ENCODE data around the gene FBXW4.

Gene FBXW4

GRCh38 chr10:101566333-101567164 is 128.4 kb downstream of the FBXW4 start:
- DNase-seq (ENCODE audit: low spot score): no peak

- DNase-seq (ENCODE audit: low spot score): no peak
Observed at GRCh38 chr10:101565936-101566332, 129.0 kb downstream of the FBXW4 start.

- no peak for DNase-seq (ENCODE audit: low spot score)
Observed at GRCh38 chr10:101565370-101565900, 129.5 kb downstream of the FBXW4 start.

- DNase-seq (ENCODE audit: low spot score): no peak
Observed at GRCh38 chr10:101564490-101564991, 130.4 kb downstream of the FBXW4 start.

GRCh38 chr10:101563497-101564040 is 131.4 kb downstream of the FBXW4 start:
- no peak for DNase-seq (ENCODE audit: low spot score)

GRCh38 chr10:101563007-101563406 is 132.0 kb downstream of the FBXW4 start:
- DNase-seq (ENCODE audit: low spot score): no peak

GRCh38 chr10:101562231-101562630 is 132.7 kb downstream of the FBXW4 start:
- no peak for DNase-seq (ENCODE audit: low spot score)

GRCh38 chr10:101561068-101561915 is 133.7 kb downstream of the FBXW4 start:
- DNase-seq (ENCODE audit: low spot score): no peak

Measured in D341Med (cell line).